Measurements from ENCODE around the gene MLXIP.

The MLXIP gene

GRCh38 chr12:122126342-122126635 lies 47.7 kb downstream of the MLXIP start:
- no peak for DNase-seq (ENCODE audit: low spot score)

- no peak for DNase-seq (ENCODE audit: low spot score)
Observed at GRCh38 chr12:122126713-122127597, 48.4 kb downstream of the MLXIP start.

- no peak for DNase-seq (ENCODE audit: low spot score)
Observed at GRCh38 chr12:122127839-122128238, 49.3 kb downstream of the MLXIP start.

- DNase-seq (ENCODE audit: low spot score) = no peak
Observed at GRCh38 chr12:122128481-122128880, 49.9 kb downstream of the MLXIP start.

GRCh38 chr12:122129131-122129530 lies 50.6 kb downstream of the MLXIP start:
- DNase-seq (ENCODE audit: low spot score) = no peak

GRCh38 chr12:122130150-122130549 lies 51.6 kb downstream of the MLXIP start:
- no peak for DNase-seq (ENCODE audit: low spot score)

GRCh38 chr12:122133192-122133950 lies 54.8 kb downstream of the MLXIP start:
- DNase-seq (ENCODE audit: low spot score) = no peak

- no peak for DNase-seq (ENCODE audit: low spot score)
Observed at GRCh38 chr12:122135437-122136031, 57.0 kb downstream of the MLXIP start.

- no peak for DNase-seq (ENCODE audit: low spot score)
Observed at GRCh38 chr12:122137229-122137628, 58.7 kb downstream of the MLXIP start.

- no peak for DNase-seq (ENCODE audit: low spot score)
Observed at GRCh38 chr12:122137681-122138080, 59.1 kb downstream of the MLXIP start.

GRCh38 chr12:122138181-122138580 lies 59.6 kb downstream of the MLXIP start:
- no peak for DNase-seq (ENCODE audit: low spot score)

- no peak for DNase-seq (ENCODE audit: low spot score)
Observed at GRCh38 chr12:122138616-122139015, 60.1 kb downstream of the MLXIP start.

GRCh38 chr12:122139266-122139665 lies 60.7 kb downstream of the MLXIP start:
- no peak for DNase-seq (ENCODE audit: low spot score)

GRCh38 chr12:122139941-122140340 lies 61.4 kb downstream of the MLXIP start:
- no peak for DNase-seq (ENCODE audit: low spot score)

- no peak for DNase-seq (ENCODE audit: low spot score)
Observed at GRCh38 chr12:122140467-122141257, 62.1 kb downstream of the MLXIP start.

- DNase-seq (ENCODE audit: low spot score) = no peak
Observed at GRCh38 chr12:122141911-122142725, 63.6 kb downstream of the MLXIP start.

- no peak for DNase-seq (ENCODE audit: low spot score)
Observed at GRCh38 chr12:122142857-122143256, 64.3 kb downstream of the MLXIP start.

- no peak for DNase-seq (ENCODE audit: low spot score)
Observed at GRCh38 chr12:122144885-122145284, 66.3 kb downstream of the MLXIP start.

GRCh38 chr12:122145505-122146330 lies 67.2 kb downstream of the MLXIP start:
- DNase-seq (ENCODE audit: low spot score) = no peak

GRCh38 chr12:122147514-122148290 lies 69.1 kb downstream of the MLXIP start:
- no peak for DNase-seq (ENCODE audit: low spot score)
